Omental fat pad (tissue), 4 donors: ENCODE results near the gene U2AF1L4. TPM values are rescaled to one million over a fixed set of nuclear protein-coding genes. Genes with fewer than 3 reads are reported as not detected.
"Not testable (repeated sequence)": the region's sequence is repeated elsewhere in the genome, so short reads cannot be mapped to it uniquely, and the experiment has no call there.

ENCODE experiments used
- ATAC-seq: fragments of 150-250 bp; one replicate; pipeline ENCODE4 v1.9.1; 2016; ENCODE audit warnings: mild to moderate bottlenecking, moderate library complexity; ENCODE audit not compliant: low FRiP score
- DNase-seq: peaks from one replicate; pipeline ENCODE4 v3.0.0-alpha.2; 2019; ENCODE audit warnings: low spot score
- total RNA-seq, 4 donors: library from RNA; depleted of rRNA; stranded (reverse); fragments of >200 nt; gene quantifications; one replicate each; pipeline ENCODE4 v1.1.0, GENCODE V29; 2016
- TF ChIP-seq, protein P1 (sequence below), 3 donors: fragments of 450-650 bp; IDR thresholded peaks; one replicate each; pipeline ENCODE4 v1.5.1; 2016 to 2017; ENCODE audit warnings: antibody characterized with exemption in 3 of 3, mild to moderate bottlenecking in 3 of 3, moderate library complexity in 2 of 3

U2AF1L4 gene
- total RNA-seq, 4 donors from 2014 or later = 18.4 to 23.8 (median 22.9) TPM

- DNase-seq = no peak
- no peak for ATAC-seq
- TF ChIP-seq, protein P1, sequence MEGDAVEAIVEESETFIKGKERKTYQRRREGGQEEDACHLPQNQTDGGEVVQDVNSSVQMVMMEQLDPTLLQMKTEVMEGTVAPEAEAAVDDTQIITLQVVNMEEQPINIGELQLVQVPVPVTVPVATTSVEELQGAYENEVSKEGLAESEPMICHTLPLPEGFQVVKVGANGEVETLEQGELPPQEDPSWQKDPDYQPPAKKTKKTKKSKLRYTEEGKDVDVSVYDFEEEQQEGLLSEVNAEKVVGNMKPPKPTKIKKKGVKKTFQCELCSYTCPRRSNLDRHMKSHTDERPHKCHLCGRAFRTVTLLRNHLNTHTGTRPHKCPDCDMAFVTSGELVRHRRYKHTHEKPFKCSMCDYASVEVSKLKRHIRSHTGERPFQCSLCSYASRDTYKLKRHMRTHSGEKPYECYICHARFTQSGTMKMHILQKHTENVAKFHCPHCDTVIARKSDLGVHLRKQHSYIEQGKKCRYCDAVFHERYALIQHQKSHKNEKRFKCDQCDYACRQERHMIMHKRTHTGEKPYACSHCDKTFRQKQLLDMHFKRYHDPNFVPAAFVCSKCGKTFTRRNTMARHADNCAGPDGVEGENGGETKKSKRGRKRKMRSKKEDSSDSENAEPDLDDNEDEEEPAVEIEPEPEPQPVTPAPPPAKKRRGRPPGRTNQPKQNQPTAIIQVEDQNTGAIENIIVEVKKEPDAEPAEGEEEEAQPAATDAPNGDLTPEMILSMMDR (IDR thresholded peaks at IDR 0.05) = no peak
Measured at GRCh38 chr19:35727956-35728706, 17.1 kb downstream of the U2AF1L4 start.

DNA sequence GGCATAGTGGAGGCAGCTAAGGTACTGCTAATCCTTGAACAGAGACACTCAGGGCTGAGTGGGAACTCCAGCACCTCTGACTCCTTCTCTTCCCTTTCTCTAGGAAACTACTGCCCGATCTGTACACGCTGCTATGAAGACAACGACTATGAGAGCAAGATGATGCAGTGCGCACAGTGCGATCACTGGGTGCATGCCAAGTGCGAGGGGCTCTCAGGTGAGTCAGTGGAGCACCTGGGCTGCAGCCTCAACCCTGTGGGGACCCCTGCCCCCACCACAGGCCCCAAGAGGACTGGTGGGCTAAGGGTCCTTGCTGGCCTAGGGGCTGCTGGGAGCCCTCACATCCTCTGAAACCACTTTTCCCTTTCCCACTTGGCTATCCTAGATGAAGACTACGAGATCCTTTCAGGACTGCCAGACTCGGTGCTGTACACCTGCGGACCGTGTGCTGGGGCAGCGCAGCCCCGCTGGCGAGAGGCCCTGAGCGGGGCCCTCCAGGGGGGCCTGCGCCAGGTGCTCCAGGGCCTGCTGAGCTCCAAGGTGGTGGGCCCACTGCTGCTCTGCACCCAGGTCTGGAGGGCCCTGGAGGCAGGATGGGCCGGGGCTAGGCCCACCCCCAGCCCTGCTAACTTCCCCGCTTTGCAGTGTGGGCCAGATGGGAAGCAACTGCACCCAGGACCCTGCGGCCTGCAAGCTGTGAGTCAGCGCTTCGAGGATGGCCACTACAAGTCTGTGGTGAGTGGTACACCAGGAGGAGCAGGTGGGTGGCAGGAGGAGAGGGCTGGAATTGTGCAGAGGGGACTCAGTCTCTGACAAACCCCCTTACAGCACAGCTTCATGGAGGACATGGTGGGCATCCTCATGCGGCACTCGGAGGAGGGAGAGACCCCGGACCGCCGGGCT lies 17.9 kb downstream of the U2AF1L4 start:
- TF ChIP-seq, protein P1 (IDR thresholded peaks at IDR 0.05) = no peak
- ATAC-seq (no peak), DNase-seq (no peak)

DNA sequence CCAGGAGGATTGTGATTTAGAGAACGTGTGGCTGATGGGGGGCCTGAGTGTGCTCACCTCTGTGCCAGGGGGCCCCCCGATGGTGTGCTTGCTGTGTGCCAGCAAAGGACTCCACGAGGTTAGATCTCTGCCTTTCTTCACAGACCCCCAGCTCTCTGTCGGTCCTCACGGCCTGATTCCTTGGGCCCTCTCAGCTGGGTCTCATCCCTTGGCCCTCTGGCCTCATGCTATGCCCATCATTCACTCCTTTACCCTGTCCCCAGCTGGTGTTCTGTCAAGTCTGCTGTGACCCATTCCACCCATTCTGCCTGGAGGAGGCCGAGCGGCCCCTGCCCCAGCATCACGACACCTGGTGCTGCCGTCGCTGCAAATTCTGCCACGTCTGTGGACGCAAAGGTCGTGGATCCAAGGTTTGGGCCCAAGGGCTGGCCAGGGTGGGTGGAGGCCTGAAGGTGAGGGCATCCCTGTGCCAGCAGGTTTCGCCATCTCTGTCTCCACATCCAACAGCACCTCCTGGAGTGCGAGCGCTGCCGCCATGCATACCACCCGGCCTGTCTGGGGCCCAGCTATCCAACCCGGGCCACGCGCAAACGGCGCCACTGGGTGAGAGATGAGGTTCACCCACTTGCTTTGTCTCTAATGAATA lies 19.9 kb downstream of the U2AF1L4 start:
- no peak for ATAC-seq
- no peak for DNase-seq
- TF ChIP-seq, protein P1 (IDR thresholded peaks at IDR 0.05) = no peak

DNA sequence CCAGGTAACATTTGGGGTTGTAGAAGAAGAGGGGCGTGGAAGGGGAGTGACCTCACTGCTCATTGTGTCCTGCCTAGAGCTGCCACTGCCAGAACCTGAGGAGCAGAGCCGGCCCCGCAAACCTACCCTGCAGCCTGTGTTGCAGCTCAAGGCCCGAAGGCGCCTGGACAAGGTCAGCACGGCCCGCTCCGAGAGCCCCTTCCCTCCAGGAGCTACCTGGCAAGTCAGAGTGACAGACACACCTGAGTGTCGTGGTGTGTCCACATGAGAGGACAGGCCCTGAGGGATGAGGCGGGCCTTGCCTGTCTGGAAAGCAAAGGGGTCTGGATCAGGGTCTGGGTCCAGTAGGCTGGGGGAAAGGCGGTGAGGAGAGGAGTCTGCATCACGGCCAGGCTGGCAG lies 20.7 kb downstream of the U2AF1L4 start:
- TF ChIP-seq, protein P1 (IDR thresholded peaks at IDR 0.05) = no peak
- DNase-seq (no peak), ATAC-seq (no peak)

- not testable (repeated sequence) for DNase-seq, ATAC-seq
Measured at GRCh38 chr19:35724132-35724531, 21.1 kb downstream of the U2AF1L4 start.

DNA sequence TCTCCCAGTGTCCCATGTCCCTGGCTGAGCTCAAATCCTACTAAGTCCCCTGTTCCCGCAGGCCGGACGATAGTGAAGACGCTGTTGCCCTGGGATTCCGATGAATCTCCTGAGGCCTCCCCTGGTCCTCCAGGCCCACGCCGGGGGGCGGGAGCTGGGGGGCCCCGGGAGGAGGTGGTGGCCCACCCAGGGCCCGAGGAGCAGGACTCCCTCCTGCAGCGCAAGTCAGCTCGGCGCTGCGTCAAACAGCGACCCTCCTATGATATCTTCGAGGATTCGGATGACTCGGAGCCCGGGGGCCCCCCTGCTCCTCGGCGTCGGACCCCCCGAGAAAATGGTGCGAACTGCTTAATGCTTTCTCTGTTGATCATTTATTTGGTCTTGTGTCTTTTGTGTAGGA lies 21.5 kb downstream of the U2AF1L4 start:
- ATAC-seq = no peak
- DNase-seq = no peak
- TF ChIP-seq, protein P1 (IDR thresholded peaks at IDR 0.05) = no peak

GRCh38 chr19:35722897-35723296 lies 22.3 kb downstream of the U2AF1L4 start:
- TF ChIP-seq, protein P1 (IDR thresholded peaks at IDR 0.05) = no peak
- ATAC-seq (no peak), DNase-seq (no peak)
